Muscle layer of colon (tissue), 2 donors: Measurements from ENCODE around the gene HPS3.

Experiments
- H3K27ac ChIP-seq: one replicate; pipeline ENCODE4 v1.7.0; 2013; ENCODE audit warnings: low read depth, mild to moderate bottlenecking, low read length, moderate library complexity
- H3K27me3 ChIP-seq, 2 donors: one replicate each; pipeline ENCODE4 v1.7.0; 2013; ENCODE audit warnings: low read length in 2 of 2, mild to moderate bottlenecking in 2 of 2; ENCODE audit not compliant: insufficient read depth in 2 of 2, control insufficient read depth in 1 of 2
- H3K36me3 ChIP-seq: one replicate; pipeline ENCODE4 v1.7.0; 2013; ENCODE audit warnings: mild to moderate bottlenecking, low read length; ENCODE audit not compliant: insufficient read depth
- H3K4me1 ChIP-seq: one replicate; pipeline ENCODE4 v1.7.0; 2013; ENCODE audit warnings: mild to moderate bottlenecking, low read length; ENCODE audit not compliant: insufficient read depth
- H3K4me3 ChIP-seq, 2 donors: one replicate each; pipeline ENCODE4 v1.7.0; 2013; ENCODE audit warnings: low read length in 2 of 2, low read depth in 1 of 2, mild to moderate bottlenecking in 1 of 2, moderate library complexity in 1 of 2
- H3K9ac ChIP-seq: one replicate; pipeline ENCODE4 v1.7.0; 2013; ENCODE audit warnings: low read length
- H3K9me3 ChIP-seq: one replicate; pipeline ENCODE4 v1.7.0; 2013; ENCODE audit warnings: mild to moderate bottlenecking, low read length
- donor health status: abdominal sarcoma.
- donor health status: Adenocarcinoma of cecum.

Gene HPS3

DNA sequence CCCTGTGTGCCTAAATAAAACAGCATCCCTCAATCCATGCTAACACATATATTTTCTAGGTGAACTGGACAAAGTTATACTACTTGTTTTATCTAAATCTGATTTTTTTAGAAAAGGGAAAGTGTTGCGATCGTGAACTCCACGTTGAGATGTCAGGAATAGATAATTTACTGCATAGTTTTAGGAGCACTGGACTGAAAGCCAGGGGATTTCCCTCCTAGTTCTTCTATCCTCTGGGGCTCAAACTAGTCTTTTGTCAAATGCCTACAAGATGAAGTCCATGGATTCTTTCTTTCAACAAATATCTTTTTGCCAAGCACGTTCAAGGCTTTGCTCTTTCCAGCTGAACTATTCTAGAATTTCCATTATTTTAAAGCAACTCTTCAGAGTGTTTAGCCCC lies 617 bp upstream of the HPS3 start:
- H3K27me3 ChIP-seq, result no peaks in the 10 kb centered on the region
- peaks cover 28% of the 10 kb centered on the region for H3K4me1 ChIP-seq
- no peaks in the 10 kb centered on the region for H3K36me3 ChIP-seq
- H3K9ac ChIP-seq, result peak overlapping the region; percentile 58
- H3K4me3 ChIP-seq, result peak overlapping the region; percentile 90 to 96
- peak overlapping the region; percentile 95 for H3K27ac ChIP-seq
- no peaks in the 10 kb centered on the region for H3K9me3 ChIP-seq

DNA sequence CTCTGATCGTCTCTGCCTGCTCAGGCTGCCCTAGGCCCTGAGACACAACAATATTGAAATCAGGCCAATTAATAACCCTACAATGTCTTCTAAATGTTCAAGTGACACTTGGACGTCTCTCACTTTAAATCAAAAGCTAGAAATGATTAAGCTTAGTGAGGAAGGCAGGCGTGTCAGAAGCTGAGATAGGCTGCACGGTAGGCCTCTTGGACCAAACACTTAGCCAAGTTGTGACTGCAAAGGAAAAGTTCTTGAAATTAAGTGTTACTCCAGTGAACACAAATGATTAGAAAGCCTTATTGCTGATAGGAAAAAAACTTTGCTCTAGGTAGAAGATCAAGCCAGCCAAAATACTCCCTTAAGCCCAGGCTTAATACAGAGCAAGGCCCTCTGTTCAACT lies 2.2 kb downstream of the HPS3 start:
- peaks cover 36% of the 10 kb centered on the region for H3K4me1 ChIP-seq
- no peak overlapping the region for H3K27ac ChIP-seq
- H3K27me3 ChIP-seq, result no peaks in the 10 kb centered on the region
- H3K9ac ChIP-seq, result no peak overlapping the region
- no peak overlapping the region for H3K4me3 ChIP-seq
- H3K9me3 ChIP-seq, result no peaks in the 10 kb centered on the region
- no peaks in the 10 kb centered on the region for H3K36me3 ChIP-seq

DNA sequence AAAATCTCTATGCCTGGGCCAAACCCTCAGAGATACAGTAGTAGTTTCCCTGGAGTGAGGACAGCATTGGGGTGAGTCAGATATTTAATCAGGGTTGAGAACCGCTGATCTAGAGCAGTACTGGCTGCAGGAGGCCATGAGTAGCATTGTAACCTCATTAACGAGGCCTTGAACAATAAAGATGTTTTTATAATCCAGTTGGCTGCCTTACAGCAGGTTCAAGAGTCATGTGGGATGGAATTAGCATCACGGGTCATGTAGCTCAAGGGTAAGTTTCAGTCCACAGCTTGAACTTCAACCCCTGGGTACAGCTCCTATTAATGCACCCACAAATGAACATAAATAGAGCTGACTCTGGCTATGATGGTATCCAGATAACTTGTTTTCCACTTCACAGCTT lies 5.1 kb downstream of the HPS3 start:
- Histone ChIP-seq H3K27me3 (no peaks in the 10 kb centered on the region), H3K27ac (no peak overlapping the region), H3K9ac (no peak overlapping the region), H3K9me3 (no peaks in the 10 kb centered on the region), H3K4me1 (peaks cover 26% of the 10 kb centered on the region), H3K4me3 (no peak overlapping the region), H3K36me3 (no peaks in the 10 kb centered on the region)

DNA sequence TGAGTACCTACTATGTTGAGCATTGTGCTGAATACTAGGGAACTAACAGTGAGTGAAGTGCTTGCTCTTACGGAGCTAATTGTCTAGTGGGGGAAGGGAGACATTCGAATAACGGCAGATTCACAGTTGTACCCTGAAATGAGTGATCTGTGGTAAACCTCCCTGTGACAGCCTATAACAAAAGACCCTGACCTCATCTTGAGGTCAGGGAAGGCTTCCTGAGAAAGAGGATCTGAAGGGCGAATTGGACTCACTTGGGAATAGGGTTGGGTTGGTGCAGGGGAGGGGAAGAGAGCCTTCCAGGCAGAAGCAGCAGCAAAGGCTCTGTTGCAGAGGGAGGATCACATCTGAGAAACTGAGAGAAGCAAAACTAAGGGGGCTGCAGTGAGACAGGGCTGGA lies 13.2 kb downstream of the HPS3 start:
- Histone ChIP-seq H3K9me3 (no peaks in the 10 kb centered on the region), H3K9ac (no peak overlapping the region), H3K4me3 (no peak overlapping the region), H3K4me1 (no peaks in the 10 kb centered on the region), H3K27ac (no peak overlapping the region), H3K36me3 (peaks cover 26% of the 10 kb centered on the region), H3K27me3 (no peaks in the 10 kb centered on the region)

DNA sequence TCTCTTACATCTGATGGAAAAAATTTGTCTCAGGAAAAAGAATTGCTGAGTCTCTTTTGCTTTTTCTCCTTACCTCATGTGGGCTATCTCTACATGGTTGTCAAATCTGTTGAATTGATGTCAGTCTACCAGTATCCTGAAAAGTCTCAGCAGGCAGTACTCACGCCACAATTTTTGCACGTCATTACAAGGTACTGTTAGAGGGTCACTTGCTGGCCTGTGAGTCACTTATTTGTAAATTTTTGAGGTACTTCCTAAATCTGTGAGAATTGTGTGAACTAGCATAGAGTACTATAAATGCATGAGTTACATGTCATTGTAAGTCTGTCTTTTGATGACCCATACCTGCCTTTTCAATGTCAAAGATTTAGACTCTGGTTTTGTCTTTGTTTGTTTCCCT lies 15.9 kb downstream of the HPS3 start:
- no peaks in the 10 kb centered on the region for H3K4me1 ChIP-seq
- peaks cover 30% of the 10 kb centered on the region for H3K36me3 ChIP-seq
- H3K27ac ChIP-seq, result no peak overlapping the region
- no peak overlapping the region for H3K9ac ChIP-seq
- H3K4me3 ChIP-seq, result no peak overlapping the region
- H3K27me3 ChIP-seq, result no peaks in the 10 kb centered on the region
- no peaks in the 10 kb centered on the region for H3K9me3 ChIP-seq

DNA sequence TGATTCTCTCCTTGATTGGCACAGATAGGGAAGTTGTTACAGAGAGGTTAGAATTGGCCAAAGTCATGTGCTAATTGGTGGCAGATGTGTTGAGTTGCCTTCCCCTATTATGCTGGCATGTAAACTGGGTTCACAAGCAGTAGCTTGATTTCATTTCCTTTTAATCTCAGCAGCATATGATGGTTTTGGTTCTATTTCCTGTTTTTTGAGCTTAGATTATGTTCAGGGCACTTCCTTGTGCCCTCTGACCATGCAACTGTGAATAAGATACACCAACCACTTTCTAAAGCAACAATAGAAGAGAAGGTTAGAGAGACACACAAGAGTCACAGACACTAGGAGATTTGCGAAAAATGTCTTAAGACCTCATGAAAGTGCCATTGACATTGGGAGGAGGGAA lies 16.5 kb downstream of the HPS3 start:
- Histone ChIP-seq H3K36me3 (peaks cover 33% of the 10 kb centered on the region), H3K9me3 (no peaks in the 10 kb centered on the region), H3K27ac (no peak overlapping the region), H3K9ac (no peak overlapping the region), H3K27me3 (no peaks in the 10 kb centered on the region), H3K4me1 (no peaks in the 10 kb centered on the region), H3K4me3 (no peak overlapping the region)

DNA sequence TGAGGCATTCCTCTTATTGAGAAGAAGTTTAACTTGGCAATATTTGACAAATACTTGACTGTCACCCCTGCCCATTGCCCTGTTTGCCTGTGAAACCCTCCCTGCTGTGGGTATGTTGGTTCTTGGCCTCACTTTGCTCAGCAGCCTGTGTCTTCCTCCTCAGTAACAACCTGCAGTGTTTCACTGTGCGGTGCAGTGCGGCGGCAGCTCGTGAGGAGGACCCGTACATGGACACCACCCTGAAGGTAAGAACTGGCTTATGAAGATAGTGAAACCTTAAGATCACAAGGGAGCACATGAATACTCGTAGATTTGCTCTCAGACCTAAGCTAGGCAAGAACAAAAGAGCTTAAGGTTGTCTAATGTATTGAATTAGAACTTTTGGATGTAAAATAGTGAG lies 21.0 kb downstream of the HPS3 start:
- peaks cover 28% of the 10 kb centered on the region for H3K36me3 ChIP-seq
- no peak overlapping the region for H3K27ac ChIP-seq
- no peak overlapping the region for H3K9ac ChIP-seq
- no peaks in the 10 kb centered on the region for H3K9me3 ChIP-seq
- no peaks in the 10 kb centered on the region for H3K4me1 ChIP-seq
- H3K4me3 ChIP-seq, result no peak overlapping the region
- no peaks in the 10 kb centered on the region for H3K27me3 ChIP-seq

DNA sequence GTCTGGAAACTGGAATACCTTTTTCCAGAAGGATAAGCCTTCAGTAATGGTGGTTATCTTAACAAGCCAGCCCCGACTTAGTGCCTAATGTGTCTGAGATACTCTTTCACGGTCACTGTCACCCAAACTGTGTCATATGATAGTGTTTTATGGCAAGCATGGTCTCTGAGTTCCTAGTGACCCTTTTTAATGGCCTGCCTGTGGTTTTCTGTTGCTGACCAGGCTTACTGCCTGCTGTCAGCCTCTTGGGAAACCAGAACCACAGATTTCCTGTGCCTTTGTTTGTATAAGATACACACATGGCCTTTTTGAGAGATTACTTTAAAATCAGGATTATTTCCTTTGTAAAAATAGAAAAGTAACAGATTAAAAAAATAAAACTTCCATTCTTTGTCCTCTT lies 22.4 kb downstream of the HPS3 start:
- Histone ChIP-seq H3K36me3 (peaks cover 21% of the 10 kb centered on the region), H3K9ac (no peak overlapping the region), H3K9me3 (no peaks in the 10 kb centered on the region), H3K4me1 (no peaks in the 10 kb centered on the region), H3K27me3 (no peaks in the 10 kb centered on the region), H3K4me3 (no peak overlapping the region), H3K27ac (no peak overlapping the region)

DNA sequence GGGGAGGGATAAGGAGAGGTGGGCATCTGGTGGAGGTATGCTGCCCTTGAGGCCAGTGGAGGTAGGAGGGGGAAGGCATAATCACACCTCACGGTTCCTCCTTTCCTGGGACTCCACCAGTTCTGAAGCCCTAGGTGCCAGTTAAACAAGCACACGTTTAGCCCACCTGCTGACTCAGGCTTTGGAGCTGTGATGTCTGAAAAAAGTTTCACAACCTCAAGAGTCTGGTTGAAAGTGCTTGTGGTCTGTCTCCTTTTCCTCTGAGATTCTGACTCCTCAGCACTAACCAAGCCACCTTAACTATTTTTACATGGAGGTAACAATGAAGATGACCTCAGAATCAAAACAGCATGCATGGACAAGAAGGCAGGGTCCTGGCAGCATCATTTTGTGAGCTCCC lies 23.0 kb downstream of the HPS3 start:
- Histone ChIP-seq H3K9me3 (no peaks in the 10 kb centered on the region), H3K4me1 (no peaks in the 10 kb centered on the region), H3K9ac (no peak overlapping the region), H3K4me3 (no peak overlapping the region), H3K36me3 (peaks cover 24% of the 10 kb centered on the region), H3K27me3 (no peaks in the 10 kb centered on the region), H3K27ac (no peak overlapping the region)

DNA sequence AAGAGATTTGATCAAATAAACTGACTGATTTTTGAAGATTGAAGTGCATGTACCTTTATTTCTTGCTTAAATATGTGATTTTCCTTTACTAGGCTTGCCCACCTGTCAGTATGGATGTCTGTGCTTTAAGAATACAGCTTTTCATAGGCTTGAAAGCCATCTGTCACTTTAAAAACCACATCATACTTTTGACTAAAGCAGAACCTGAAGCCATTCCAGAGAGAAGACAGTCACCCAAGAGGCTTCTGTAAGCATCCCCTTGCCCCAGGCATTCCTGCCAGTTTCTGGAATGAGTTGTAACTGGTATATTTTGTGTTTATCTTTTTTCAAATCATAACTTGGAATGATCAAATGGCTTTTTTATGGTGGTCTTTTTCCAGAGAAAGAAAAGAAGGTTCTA lies 24.0 kb downstream of the HPS3 start:
- no peaks in the 10 kb centered on the region for H3K9me3 ChIP-seq
- H3K27me3 ChIP-seq, result no peaks in the 10 kb centered on the region
- no peak overlapping the region for H3K4me3 ChIP-seq
- H3K4me1 ChIP-seq, result no peaks in the 10 kb centered on the region
- no peak overlapping the region for H3K9ac ChIP-seq
- peaks cover 30% of the 10 kb centered on the region for H3K36me3 ChIP-seq
- H3K27ac ChIP-seq, result no peak overlapping the region

DNA sequence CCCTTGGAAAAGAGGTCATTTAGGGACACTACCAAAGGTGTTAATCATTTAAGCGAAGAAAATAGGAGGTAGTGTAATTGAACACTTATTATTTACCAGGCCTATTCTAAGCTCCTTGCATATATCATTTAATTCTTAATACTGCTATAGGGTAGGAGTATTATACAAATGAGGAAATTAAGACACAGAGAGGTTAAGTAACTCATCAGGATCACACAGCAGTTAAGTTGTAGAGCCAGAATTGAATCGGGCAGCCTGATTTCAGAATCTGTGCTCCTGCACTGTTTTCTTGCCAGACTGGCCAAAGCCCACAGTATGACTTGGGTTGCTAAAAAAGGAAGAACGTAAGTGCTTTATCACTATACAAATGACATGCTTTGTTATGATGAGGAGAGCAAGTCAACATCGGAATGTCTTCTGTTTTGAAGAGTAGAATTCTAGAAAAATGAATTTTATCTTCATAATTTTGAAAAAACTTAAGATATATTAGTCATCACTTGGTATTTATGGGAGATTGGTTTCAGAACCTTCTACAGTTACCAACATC lies 31.4 kb downstream of the HPS3 start:
- Histone ChIP-seq H3K27ac (no peak overlapping the region), H3K9me3 (no peaks in the 10 kb centered on the region), H3K4me3 (no peak overlapping the region), H3K36me3 (peaks cover 32% of the 10 kb centered on the region), H3K27me3 (no peaks in the 10 kb centered on the region), H3K9ac (no peak overlapping the region), H3K4me1 (no peaks in the 10 kb centered on the region)

DNA sequence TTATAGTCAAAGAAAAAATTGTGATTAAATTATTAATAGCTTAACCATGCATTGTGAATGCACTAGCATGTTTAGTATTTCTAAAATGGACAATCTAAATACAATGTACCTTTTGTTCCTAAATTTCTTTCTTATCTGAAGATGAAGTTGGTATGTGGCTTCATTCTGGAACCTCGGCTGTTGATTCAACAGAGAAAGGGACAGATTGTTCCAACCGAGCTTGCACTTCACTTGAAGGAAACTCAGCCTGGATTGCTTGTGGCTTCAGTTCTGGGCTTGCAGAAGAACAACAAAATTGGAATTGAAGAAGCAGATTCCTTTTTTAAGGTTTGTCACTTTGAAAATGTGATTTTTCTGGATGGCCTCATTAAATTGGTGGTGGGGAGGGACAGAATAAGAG lies 32.6 kb downstream of the HPS3 start:
- Histone ChIP-seq H3K4me3 (no peak overlapping the region), H3K27me3 (no peaks in the 10 kb centered on the region), H3K36me3 (peaks cover 35% of the 10 kb centered on the region), H3K27ac (no peak overlapping the region), H3K9me3 (no peaks in the 10 kb centered on the region), H3K9ac (no peak overlapping the region), H3K4me1 (no peaks in the 10 kb centered on the region)
